DMS 273 (cell line): ENCODE measurements around the gene GPR157.
A peak's percentile ranks its signal among the peaks of the same experiment; 100 is the strongest.
"Not testable (repeated sequence)": the region's sequence is repeated elsewhere in the genome, so short reads cannot be mapped to it uniquely, and the experiment has no call there.

Experiments
- DNase-seq: peaks from one replicate; lab custom pipeline; 2025; ENCODE audit not compliant: unreplicated experiment; lab: John Stamatoyannopoulos, UW

GPR157 gene

DNA sequence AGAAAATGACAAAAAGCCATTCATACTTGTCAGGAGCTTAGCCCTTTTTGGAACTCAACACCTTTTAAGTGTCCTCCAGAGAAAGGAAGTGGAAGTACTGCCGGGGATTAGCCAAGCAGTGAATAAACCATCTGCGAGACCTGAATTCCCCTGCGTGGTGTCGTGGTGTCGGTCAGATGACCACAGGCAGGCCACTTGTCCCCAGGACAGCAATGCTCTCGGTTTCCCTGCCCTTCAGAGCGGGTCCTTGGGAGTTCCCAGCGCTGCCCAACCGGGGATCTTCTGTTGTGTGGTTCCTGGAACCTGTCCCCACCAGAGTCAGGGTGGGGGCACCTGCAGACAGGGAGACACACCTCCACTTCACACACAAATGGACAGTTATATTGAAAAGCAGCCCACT lies 9.2 kb downstream of the GPR157 start:
- DNase-seq = no peak

DNA sequence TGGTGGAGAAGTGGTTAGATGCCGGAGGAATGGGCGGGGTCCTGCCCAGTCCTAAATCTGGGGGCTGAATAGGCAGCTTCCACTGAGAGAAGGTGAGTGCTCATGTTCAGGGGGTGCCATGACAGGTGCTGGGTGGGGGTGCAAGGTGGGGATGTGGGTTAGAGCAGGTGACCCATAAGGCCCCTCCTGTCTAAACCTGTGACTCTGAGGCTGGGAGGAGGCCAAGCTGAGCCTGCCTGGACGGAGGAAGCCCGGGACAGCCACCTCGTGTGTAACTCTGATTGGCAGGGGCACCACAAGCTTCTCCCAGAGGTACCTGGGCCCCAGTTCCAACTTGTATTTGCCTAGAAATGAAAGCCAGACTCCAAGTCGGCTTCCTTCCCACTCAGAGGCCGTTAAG lies 10.7 kb downstream of the GPR157 start:
- DNase-seq = no peak

GRCh38 chr1:9115351-9116205 lies 13.3 kb downstream of the GPR157 start:
- DNase-seq = peak; percentile 35

GRCh38 chr1:9112961-9113880 lies 15.7 kb downstream of the GPR157 start:
- DNase-seq = no peak

- DNase-seq = no peak
These were observed 16.9 kb downstream of the GPR157 start for GRCh38 chr1:9111957-9112356.

DNA sequence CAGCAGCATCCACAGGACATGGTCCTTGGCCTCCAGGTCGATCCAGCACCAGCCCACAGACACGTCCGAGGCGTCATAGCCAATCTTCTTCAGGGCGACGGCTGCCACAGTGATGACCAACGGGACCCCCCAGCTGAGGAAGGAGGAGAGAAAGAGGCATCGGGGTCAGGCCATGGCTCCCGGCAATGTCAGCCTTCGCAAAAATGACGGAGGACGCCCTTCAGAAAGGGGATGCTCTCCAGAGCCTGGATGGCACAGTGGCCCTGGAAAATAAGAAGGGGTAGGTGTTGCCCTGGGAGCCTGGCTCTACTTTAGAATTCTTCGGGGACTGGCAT lies 17.6 kb downstream of the GPR157 start:
- DNase-seq = no peak

DNA sequence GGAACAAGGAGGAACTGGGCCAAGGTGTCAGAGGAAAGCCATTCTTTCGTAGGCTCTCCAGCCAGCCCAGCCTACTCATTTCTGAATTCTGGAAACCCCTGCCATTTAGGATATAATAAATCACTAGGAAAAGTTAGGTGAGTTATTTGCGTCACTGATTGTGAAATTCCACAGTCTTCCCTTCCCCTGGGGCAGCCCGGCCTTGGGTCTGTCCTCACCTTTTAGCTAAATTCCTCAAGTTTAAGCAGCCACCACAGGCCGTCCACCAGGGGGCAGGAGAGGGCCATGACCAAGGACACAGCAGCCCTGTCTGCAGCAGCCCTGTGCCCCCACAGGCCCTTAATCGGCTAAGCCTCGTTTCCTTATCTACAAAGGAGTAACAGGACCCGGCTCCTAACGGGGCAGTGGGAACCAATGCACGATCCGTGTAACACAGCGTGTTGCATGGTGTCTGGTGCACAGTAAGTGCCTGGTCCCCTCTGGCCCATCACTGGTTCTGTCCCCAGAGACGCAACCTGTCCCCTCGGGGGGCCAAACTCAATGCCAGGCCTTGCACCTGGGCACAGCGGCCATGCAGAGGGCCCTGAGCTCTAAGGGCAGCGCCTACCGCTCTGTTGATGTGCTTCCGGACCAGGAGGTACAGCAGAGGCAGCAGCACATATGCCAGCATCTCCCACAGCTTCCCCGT lies 18.1 kb downstream of the GPR157 start:
- DNase-seq = peak; percentile 89

GRCh38 chr1:9108056-9108665 lies 20.7 kb downstream of the GPR157 start:
- DNase-seq = no peak

- no peak for DNase-seq
These were observed 21.8 kb downstream of the GPR157 start for GRCh38 chr1:9107136-9107535.

- DNase-seq = no peak
These were observed 22.6 kb downstream of the GPR157 start for GRCh38 chr1:9106286-9106685.

GRCh38 chr1:9105336-9105867 lies 23.5 kb downstream of the GPR157 start:
- no peak for DNase-seq

GRCh38 chr1:9101510-9102146 lies 27.3 kb downstream of the GPR157 start:
- peak; percentile 85 for DNase-seq

DNA sequence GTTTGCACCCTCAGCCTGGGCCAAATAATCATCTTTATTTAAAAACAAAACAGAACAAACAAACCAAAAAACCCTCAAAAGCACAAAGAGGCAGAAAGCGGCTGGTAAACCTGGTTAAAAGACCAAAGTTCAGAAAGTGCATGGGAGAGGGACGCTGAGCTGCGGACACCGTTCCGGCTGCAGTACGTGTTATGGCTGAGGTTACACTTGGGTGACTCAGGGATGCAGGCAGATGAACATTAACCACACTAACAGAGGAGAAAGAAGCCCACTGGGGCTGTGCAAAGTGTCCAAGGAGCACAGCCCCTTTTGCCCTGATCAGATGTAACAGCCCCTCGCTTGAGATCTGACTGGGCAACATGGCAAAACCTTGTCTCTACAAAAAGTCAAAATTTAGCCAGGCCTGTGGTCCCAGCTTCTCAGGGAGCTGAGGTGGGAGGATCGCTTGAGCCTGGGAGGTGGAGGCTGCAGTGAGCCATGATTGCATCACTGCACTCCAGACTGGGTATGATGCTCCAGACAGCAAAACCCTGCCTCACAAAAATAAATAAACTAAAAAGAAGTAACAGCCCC lies 28.3 kb downstream of the GPR157 start:
- no peak for DNase-seq

DNA sequence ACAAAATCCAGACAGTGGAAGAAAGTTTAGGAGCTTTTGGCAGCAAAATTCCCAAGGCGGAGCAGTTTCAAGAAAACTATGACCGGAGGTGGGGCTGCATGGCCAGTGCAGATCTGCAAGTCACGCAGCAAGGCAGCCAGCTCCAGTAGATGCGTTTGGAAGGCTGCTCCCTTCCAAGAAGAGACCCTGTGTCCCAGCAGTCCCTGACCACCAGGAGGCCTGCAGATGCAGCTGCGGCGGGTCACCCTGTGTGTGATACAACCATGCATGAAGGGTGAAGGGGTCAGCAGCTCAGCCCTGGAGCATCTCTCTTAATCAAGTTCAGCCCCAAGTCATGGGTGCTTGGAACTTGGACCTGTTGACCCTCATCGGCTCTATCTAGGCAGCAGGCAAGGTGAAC lies 29.3 kb downstream of the GPR157 start:
- no peak for DNase-seq

- DNase-seq = no peak
These were observed 30.8 kb downstream of the GPR157 start for GRCh38 chr1:9097947-9098705.

GRCh38 chr1:9095818-9096217 lies 33.1 kb downstream of the GPR157 start:
- DNase-seq = no peak

DNA sequence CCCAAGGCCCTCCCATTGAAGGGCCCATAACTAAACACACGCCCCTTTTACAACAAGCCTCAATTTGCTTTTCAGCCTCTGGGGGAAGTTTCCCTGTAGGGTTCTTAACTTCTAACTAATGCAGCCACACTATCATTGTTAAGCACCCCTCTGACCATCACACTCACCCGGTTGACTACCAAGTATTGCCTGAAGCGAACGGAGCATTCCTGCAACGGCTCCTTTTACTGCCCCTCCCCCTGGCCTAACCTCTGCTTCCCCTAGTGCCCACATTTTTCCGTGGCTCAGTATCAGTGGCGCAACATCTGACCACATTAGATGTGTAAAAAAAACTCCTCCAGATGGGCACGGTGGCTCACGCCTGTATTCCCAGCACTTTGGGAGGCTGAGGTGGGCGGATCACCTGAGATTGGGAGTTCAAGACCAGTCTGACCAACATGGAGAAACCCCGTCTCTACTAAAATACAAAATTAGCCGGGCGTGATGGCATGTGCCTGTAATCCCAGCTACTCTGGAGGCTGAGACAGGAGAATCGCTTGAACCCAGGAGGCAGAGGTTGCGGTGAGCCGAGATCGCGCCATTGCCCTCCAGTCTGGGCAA lies 34.8 kb downstream of the GPR157 start:
- not testable (repeated sequence) for DNase-seq

DNA sequence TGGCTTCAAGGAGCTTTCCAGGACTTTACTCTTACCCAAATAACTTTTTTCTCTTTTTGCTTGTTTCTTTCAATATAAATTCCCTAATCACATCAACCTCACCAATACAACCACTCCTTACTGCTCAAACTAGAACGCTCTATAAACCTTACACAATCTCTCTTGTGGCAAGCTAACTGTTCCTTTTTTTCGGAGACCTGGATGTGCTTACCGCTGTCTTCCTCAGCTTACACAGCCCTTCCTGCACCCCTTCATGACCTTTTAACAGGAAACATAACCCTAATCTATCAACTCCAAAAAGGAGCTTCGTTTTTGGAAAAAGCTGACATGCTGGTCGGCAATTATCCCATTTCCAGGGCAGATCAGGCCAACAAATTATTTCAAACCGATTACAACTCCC lies 35.3 kb downstream of the GPR157 start:
- no peak for DNase-seq

DNA sequence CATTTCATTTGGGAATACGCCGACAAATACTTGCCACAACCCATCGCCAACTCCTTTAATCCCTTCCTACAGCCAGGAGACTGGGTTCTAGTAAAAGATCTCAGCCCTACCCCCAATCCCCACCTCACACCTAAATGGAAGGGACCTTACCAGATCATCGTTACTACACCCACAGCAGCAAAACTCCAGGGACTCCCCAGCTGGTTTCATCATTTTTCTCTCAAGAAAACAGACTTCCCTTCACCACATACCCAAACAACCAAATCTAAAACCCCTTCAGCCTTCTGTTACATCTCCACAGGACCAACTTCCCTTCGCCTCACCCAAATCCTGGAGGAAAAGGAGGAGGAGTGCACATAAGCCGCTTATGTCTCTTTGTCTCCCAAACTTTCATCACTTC lies 35.8 kb downstream of the GPR157 start:
- no peak for DNase-seq
